K562 (cell line): ENCODE data around the gene ERBB4. TPM values are rescaled to one million over a fixed set of nuclear protein-coding genes. Genes with fewer than 3 reads are reported as not detected.

Experiments used
- ATAC-seq: fragments of 200-7000 bp; cut with Tn5 transposase; 3 replicates; pipeline ENCODE4 v1.9.1; 2020; ENCODE audit warnings: moderate library complexity
- BruUV-seq: library from RNA; stranded (reverse); fragments of 400-500 nt; replicated peaks from 2 replicates; lab custom pipeline; 2021; lab: Mats Ljungman, UMichigan
- CTCF ChIA-PET: fragments of 300-600 bp; formaldehyde crosslinking; extraction: SDS; loops from one replicate; lab custom pipeline; 2021; ENCODE audit warnings: low intra/inter-chr PET ratio; lab: Yijun Ruan, JAX
- POLR2A ChIA-PET: fragments of 300-600, 350-650 bp; sonication (Branson Sonifier 250); formaldehyde crosslinking; extraction: SDS; loops from one replicate; lab custom pipeline; 2021; ENCODE audit warnings: antibody characterized with exemption, inconsistent platforms; lab: Yijun Ruan, JAX
- DNase-seq, 4 experiments: peaks; one replicate each; pipeline versions ENCODE4 v3.0.0 to v3.0.0-alpha.2; 2011 to 2018; ENCODE audit warnings: low spot score in 3 of 4, mixed read lengths in 3 of 4; ENCODE audit errors: extremely low read depth in 1 of 4
- FAIRE-seq: peaks from 2 replicates; lab custom pipeline; 2011; peaks lifted over from hg19 to GRCh38; lab: Jason Lieb, UNC
- H2AFZ ChIP-seq: 2 replicates; pipeline ENCODE4 v1.6.0; 2011; ENCODE audit warnings: low read depth, low read length, control low read depth, inconsistent platforms
- H3K27ac ChIP-seq: fragments of 200-600 bp; 3 replicates; pipeline ENCODE4 v1.8.0; 2011; ENCODE audit warnings: low read depth, mild to moderate bottlenecking, control low read depth, inconsistent platforms, low read length, moderate library complexity, mixed read lengths; ENCODE audit errors: extremely low read depth
- H3K27me3 ChIP-seq, 2 experiments: fragments of 300-600 bp in 1 of 2; 2 replicates in 1 of 2; 3 replicates in 1 of 2; pipeline versions ENCODE4 v1.6.0 to v1.8.0; 2011; ENCODE audit warnings: inconsistent platforms in 2 of 2, low read length in 2 of 2, mild to moderate bottlenecking in 1 of 2, mixed read lengths in 1 of 2, moderate library complexity in 1 of 2; ENCODE audit not compliant: control insufficient read depth in 2 of 2, insufficient read depth in 2 of 2
- H3K36me3 ChIP-seq: fragments of 300-600 bp; 3 replicates; pipeline ENCODE4 v1.8.0; 2011; ENCODE audit warnings: mild to moderate bottlenecking, low read length, inconsistent platforms; ENCODE audit not compliant: control insufficient read depth, insufficient read depth
- H3K4me1 ChIP-seq, 2 experiments: fragments of 200-600 bp in 1 of 2; replicated peaks in 1 of 2; 2 replicates in 1 of 2; 3 replicates in 1 of 2; pipeline versions ENCODE4 v1.5.1 to v1.8.0; 2011; ENCODE audit warnings: inconsistent platforms in 2 of 2, low read length in 2 of 2, mild to moderate bottlenecking in 1 of 2, mixed read lengths in 1 of 2, moderate library complexity in 1 of 2; ENCODE audit not compliant: control insufficient read depth in 2 of 2, insufficient read depth in 2 of 2
- H3K4me2 ChIP-seq: 2 replicates; pipeline ENCODE4 v1.6.1; 2011; ENCODE audit warnings: low read length, control low read depth, inconsistent platforms, mixed read lengths; ENCODE audit not compliant: insufficient read depth
- H3K4me3 ChIP-seq: fragments of 200-600 bp; sonication (generic), shearing (Covaris generic); 2 replicates; pipeline ENCODE4 v1.5.1; 2016; ENCODE audit warnings: control low read depth, inconsistent platforms
- H3K79me2 ChIP-seq: fragments of 200-600 bp; 3 replicates; pipeline ENCODE4 v1.8.0; 2011; ENCODE audit warnings: low read length, inconsistent platforms; ENCODE audit not compliant: control insufficient read depth, insufficient read depth
- H3K9ac ChIP-seq, 2 experiments: 2 replicates each; pipeline versions ENCODE4 v1.6.0 to v1.6.1; 2011; ENCODE audit warnings: low read depth in 2 of 2, low read length in 2 of 2, control low read depth in 1 of 2, inconsistent platforms in 1 of 2, mild to moderate bottlenecking in 1 of 2, mixed read lengths in 1 of 2; ENCODE audit not compliant: insufficient read depth in 1 of 2
- H3K9me1 ChIP-seq: one replicate; pipeline ENCODE4 v1.6.0; 2011; ENCODE audit warnings: inconsistent platforms, mild to moderate bottlenecking, low read length, moderate library complexity; ENCODE audit not compliant: control insufficient read depth, insufficient read depth
- H3K9me3 ChIP-seq: replicated peaks from 2 replicates; pipeline ENCODE4 v1.5.1; 2011; ENCODE audit warnings: low read depth, low read length, inconsistent platforms; ENCODE audit not compliant: control insufficient read depth, insufficient read depth
- H4K20me1 ChIP-seq: replicated peaks from 2 replicates; pipeline ENCODE4 v1.6.1; 2011; ENCODE audit warnings: low read length, inconsistent platforms, mixed read lengths; ENCODE audit not compliant: control insufficient read depth, insufficient read depth
- CBFA2T3 ChIP-seq: fragments of 450-650 bp; IDR thresholded peaks from 2 replicates; pipeline ENCODE4 v1.6.1; 2017
- CBX5 ChIP-seq: IDR thresholded peaks from 2 replicates; pipeline ENCODE4 v1.6.1; 2014; ENCODE audit warnings: low read depth, borderline replicate concordance
- RBM14 ChIP-seq: fragments of 200-400 bp; formaldehyde crosslinking; IDR thresholded peaks from 2 replicates; pipeline ENCODE4 v1.6.1; 2018; ENCODE audit warnings: low read depth, mild to moderate bottlenecking, low read length, moderate library complexity, borderline replicate concordance; ENCODE audit not compliant: insufficient read depth
- SMARCB1 ChIP-seq: IDR thresholded peaks from 2 replicates; pipeline ENCODE4 v1.6.1; 2011; ENCODE audit warnings: improper control_type of control experiment, low read depth; ENCODE audit not compliant: insufficient read length
- SPI1 ChIP-seq: IDR thresholded peaks from 2 replicates; pipeline ENCODE4 v1.6.1; 2011; ENCODE audit warnings: low read depth, low read length, control low read depth, borderline replicate concordance
- STAG1 ChIP-seq: sonication (generic); formaldehyde crosslinking; IDR thresholded peaks from 2 replicates; pipeline ENCODE4 v1.5.0; 2020; ENCODE audit warnings: missing genetic modification reagents, borderline replicate concordance
- ZNF311 ChIP-seq: fragments of 250-450 bp; sonication (Bioruptor Pico); IDR thresholded peaks from 2 replicates; pipeline ENCODE4 v1.4.0; 2020; ENCODE audit warnings: mild to moderate bottlenecking, moderate library complexity
- ZNF347 ChIP-seq: fragments of 450-650 bp; formaldehyde crosslinking; IDR thresholded peaks from 2 replicates; pipeline ENCODE4 v1.4.0; 2020; ENCODE audit warnings: low read depth, mild to moderate bottlenecking, moderate library complexity
- ZNF583 ChIP-seq: fragments of 250-450 bp; sonication (Bioruptor Pico); IDR thresholded peaks from 2 replicates; pipeline ENCODE4 v1.4.0; 2020
- WGBS: fragments of 100-300 bp; shearing (Covaris generic); methylation state at CpG from one replicate; pipeline ENCODE4 v1.1.6; 2016; ENCODE audit warnings: low coverage, mixed read lengths; ENCODE audit not compliant: insufficient coverage; ENCODE audit errors: missing lambda C conversion rate; 5-methylcytosine and 5-hydroxymethylcytosine counted together
- in situ Hi-C: fragments of 300-500 bp; cut with MboI; formaldehyde crosslinking; loops from 4 replicates; pipeline ENCODE4 v1.15.0; 2018; ENCODE audit warnings: inconsistent platforms, mixed read lengths
- intact Hi-C: fragments of 100-400 bp; cut with micrococcal nuclease; formaldehyde crosslinking; loops from 2 replicates; pipeline ENCODE4 v1.14.2; 2022
- polyA plus RNA-seq, 8 experiments: library from polyadenylated mRNA; depleted of rRNA in 4 of 8; stranded (reverse) in 5 of 8; unstranded in 3 of 8; fragments of >200 nt; fragmentation: Nextera tagmentation in 2 of 8; fragmentation: Illumina TruSeq in 1 of 8; extraction: Ambion mirVana in 2 of 8; extraction: Trizol in 1 of 8; gene quantifications; 2 replicates each; pipeline versions ENCODE4 v1.2.1 to v1.2.3, GENCODE V29; 2011 to 2014; ENCODE audit warnings: inconsistent platforms in 1 of 8, missing spikeins in 1 of 8
- total RNA-seq, 7 experiments: library from RNA; depleted of rRNA in 6 of 7; stranded (reverse); fragments of >200 nt in 6 of 7; fragmentation: Illumina TruSeq in 2 of 7; extraction: Trizol in 2 of 7; gene quantifications; 2 replicates each; pipeline versions ENCODE4 v1.2.1 to v1.2.3, GENCODE V29; 2011 to 2021; ENCODE audit warnings: low replicate concordance in 1 of 7
- TF ChIP-seq, protein P1 (sequence below): sonication (generic); formaldehyde crosslinking; IDR thresholded peaks from 2 replicates; pipeline ENCODE4 v1.8.0; 2022; ENCODE audit warnings: mild to moderate bottlenecking, missing genetic modification reagents

The ERBB4 gene
- total and polyA plus RNA-seq, 9 of the 15 experiments (the other 6 are each of a cell fraction or from before 2014, with no cell fraction given), result not detected

DNA sequence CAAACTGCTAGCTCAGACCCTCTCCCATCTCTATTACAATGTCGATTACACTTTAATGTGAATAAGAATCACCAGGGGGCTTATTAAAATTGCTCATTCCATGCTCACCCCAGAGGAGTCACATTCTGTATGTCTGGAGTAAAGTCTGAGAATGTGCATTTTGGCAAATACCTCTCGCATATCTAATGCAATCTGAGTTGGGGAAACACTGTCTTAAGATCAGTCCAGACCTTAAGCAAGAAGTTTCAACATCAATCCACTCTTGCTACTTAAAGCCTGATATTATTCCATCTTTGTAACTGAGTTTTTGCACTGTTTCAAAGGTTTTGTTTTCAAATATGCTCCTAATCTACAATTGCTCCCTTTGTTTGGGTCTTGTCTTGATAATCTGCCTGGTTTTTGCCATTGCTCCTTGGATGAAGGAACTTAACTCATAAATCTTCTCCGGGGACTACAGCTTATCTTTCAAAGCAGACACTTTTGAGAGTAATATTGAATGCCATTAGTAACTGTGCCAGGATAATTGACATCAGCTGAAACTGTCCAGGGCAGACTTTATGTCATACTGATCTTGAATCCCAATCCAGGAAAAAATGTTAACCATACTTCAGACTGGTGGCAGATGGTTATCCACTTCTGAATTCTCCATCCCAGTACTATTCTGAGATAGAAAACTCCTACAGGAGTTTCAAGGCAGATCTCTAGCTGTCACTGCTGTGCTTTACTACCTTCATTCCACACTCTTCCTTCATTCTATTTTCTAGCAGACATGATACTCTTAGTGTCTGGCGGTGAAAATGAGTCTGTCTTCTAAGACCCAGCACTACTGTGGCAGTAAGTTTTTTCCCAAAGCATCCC lies 200.9 kb downstream of the ERBB4 start:
- FAIRE-seq, result no peak
- no peaks in the 10 kb centered on the region for H3K79me2 ChIP-seq
- no peak overlapping the region for H3K4me3 ChIP-seq
- ChIA-PET POLR2A (no interaction called here), CTCF (no interaction called here)
- no TSS peak for BruUV-seq
- no peaks in the 10 kb centered on the region for H4K20me1 ChIP-seq
- no peaks in the 10 kb centered on the region for H3K9me3 ChIP-seq
- H3K9ac ChIP-seq, result no peak overlapping the region
- intact Hi-C loops (no loop called here), in situ Hi-C loops (no loop called here)
- 2% methylated on average over 4 of the region's 4 CpGs for WGBS
- no peaks in the 10 kb centered on the region for H3K27me3 ChIP-seq
- no peak overlapping the region for H3K4me2 ChIP-seq
- ATAC-seq, result no peak
- H3K27ac ChIP-seq, result no peak overlapping the region
- DNase-seq, result no peak
- H2AFZ ChIP-seq, result no peak overlapping the region
- no peak for TF ChIP-seq ZNF583 (CRISPR knock-in tag)
- no peak for TF ChIP-seq CBFA2T3
- no peak for TF ChIP-seq ZNF311 (CRISPR knock-in tag)
- TF ChIP-seq SPI1, result no peak
- no peak for TF ChIP-seq CBX5
- H3K36me3 ChIP-seq, result no peaks in the 10 kb centered on the region
- no peaks in the 10 kb centered on the region for H3K4me1 ChIP-seq
- no peaks in the 10 kb centered on the region for H3K9me1 ChIP-seq

- Histone ChIP-seq H3K79me2 (no peaks in the 10 kb centered on the region), H4K20me1 (no peaks in the 10 kb centered on the region), H3K9ac (no peak overlapping the region), H3K27me3 (no peaks in the 10 kb centered on the region), H3K4me2 (no peak overlapping the region), H3K4me1 (no peaks in the 10 kb centered on the region), H3K36me3 (no peaks in the 10 kb centered on the region), H3K27ac (no peak overlapping the region), H3K9me1 (no peaks in the 10 kb centered on the region), H2AFZ (no peak overlapping the region), H3K4me3 (no peak overlapping the region), H3K9me3 (no peaks in the 10 kb centered on the region)
- 0% methylated on average over 2 of the region's 2 CpGs for WGBS
- ChIA-PET CTCF (no interaction called here), POLR2A (no interaction called here)
- DNase-seq (no peak), FAIRE-seq (no peak), ATAC-seq (no peak)
- BruUV-seq, result no TSS peak
- intact Hi-C loops (no loop called here), in situ Hi-C loops (no loop called here)
- TF ChIP-seq RBM14 (no peak), SMARCB1 (no peak), ZNF347 (CRISPR knock-in tag) (no peak), STAG1 (no peak)
- TF ChIP-seq, protein P1, sequence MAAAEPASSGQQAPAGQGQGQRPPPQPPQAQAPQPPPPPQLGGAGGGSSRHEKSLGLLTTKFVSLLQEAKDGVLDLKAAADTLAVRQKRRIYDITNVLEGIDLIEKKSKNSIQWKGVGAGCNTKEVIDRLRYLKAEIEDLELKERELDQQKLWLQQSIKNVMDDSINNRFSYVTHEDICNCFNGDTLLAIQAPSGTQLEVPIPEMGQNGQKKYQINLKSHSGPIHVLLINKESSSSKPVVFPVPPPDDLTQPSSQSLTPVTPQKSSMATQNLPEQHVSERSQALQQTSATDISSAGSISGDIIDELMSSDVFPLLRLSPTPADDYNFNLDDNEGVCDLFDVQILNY (CRISPR knock-in tag), result no peak
Observed at GRCh38 chr2:212337036-212337435, 201.6 kb downstream of the ERBB4 start.
